Measurements from ENCODE around the gene RTN4RL2. TPM values are rescaled to one million over a fixed set of nuclear protein-coding genes. Genes with fewer than 3 reads are reported as not detected.

The RTN4RL2 gene
- total RNA-seq, 1 donor from 2014 or later, result 2.0 TPM

DNA sequence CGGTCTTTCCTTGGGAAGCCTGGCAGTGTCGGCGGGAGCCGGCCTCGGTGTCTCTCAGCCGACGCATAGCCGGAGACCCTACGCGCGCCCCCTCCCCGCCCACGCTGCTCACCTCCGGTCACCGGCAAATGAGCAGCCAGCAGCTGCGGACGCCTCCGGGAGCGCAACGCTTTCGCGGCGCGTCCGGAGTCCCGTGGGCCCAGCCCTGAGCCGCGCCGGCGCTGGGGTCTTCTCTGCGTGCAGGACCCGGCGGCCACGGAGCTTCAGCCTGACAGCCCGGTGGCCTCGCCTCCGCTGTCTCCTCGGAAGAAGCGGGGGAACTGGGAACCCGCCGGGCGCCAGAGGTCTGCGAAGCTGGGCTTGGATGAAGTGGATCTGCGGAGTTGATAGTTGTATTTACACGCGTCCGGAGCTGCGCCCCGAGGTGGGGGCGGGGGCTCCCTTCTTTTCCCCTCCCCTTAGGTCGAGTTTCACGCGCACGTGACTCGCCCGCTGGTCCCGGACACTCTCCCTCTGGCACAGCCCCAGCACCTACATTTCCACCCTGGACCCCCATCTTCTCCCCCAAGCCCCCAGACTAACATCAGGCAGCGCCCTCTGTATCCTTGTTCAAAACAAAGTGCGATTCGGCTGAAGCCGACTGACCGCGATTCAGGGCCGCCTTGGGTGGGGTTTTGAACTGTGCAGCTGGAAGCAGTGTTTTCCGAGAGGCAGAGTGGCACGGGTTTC is 55.2 kb downstream of the RTN4RL2 start, which contains the start of gene SLC43A1:
Gene SLC43A1 (minus strand): TSS at position 371 of the 729 bp plus-strand sequence. CDS start 1,591 bp downstream, outside the sequence.
- Histone ChIP-seq H3K27ac (peak within 1 kb of the TSS; percentile 57), H3K36me3 (no peaks in the 10 kb centered on the region), H3K4me1 (peaks cover 24% of the 10 kb centered on the region), H3K4me3 (peak within 1 kb of the TSS; percentile 75 to 85), H3K27me3 (no peaks in the 10 kb centered on the region), H3K9me3 (no peaks in the 10 kb centered on the region)
- TF ChIP-seq, protein P1, sequence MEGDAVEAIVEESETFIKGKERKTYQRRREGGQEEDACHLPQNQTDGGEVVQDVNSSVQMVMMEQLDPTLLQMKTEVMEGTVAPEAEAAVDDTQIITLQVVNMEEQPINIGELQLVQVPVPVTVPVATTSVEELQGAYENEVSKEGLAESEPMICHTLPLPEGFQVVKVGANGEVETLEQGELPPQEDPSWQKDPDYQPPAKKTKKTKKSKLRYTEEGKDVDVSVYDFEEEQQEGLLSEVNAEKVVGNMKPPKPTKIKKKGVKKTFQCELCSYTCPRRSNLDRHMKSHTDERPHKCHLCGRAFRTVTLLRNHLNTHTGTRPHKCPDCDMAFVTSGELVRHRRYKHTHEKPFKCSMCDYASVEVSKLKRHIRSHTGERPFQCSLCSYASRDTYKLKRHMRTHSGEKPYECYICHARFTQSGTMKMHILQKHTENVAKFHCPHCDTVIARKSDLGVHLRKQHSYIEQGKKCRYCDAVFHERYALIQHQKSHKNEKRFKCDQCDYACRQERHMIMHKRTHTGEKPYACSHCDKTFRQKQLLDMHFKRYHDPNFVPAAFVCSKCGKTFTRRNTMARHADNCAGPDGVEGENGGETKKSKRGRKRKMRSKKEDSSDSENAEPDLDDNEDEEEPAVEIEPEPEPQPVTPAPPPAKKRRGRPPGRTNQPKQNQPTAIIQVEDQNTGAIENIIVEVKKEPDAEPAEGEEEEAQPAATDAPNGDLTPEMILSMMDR (IDR thresholded peaks at IDR 0.05), result no peak
- TF ChIP-seq POLR2A (IDR thresholded peaks at IDR 0.05), result peak in 1 of 2 donors; percentile 9
- TF ChIP-seq POLR2AphosphoS5 (IDR thresholded peaks at IDR 0.05; ENCODE audit: insufficient read depth in 1 of 2, low read depth in 1 of 2), result peak; percentile 17 to 76
- no peak for DNase-seq (ENCODE audit: extremely low spot score in 2 of 2)
- intact Hi-C loops (cut with DNase I), result no loop called here

DNA sequence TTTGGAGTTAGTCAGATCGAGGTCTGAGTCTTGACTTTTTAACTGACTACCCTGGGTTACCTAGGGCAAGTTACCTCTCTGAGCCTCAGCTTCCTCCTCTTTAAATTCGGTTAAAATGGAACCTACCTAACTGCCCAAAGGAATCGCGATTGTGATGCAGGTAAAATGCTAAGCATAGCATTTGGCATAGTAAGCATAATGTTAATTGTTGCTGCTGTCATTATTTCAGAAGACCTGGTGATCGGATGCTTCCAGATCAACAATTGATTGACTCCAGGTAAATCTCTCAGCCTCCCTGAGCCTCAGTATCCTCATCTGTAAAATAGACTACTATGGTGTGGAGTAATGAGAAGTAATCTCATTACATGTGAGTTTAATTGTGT is 55.7 kb downstream of the RTN4RL2 start:
- Histone ChIP-seq H3K36me3 (no peaks in the 10 kb centered on the region), H3K27me3 (no peaks in the 10 kb centered on the region), H3K4me1 (peaks cover 24% of the 10 kb centered on the region), H3K9me3 (no peaks in the 10 kb centered on the region), H3K27ac (peak overlapping the region; percentile 57), H3K4me3 (peak overlapping the region; percentile 75 to 85)
- intact Hi-C loops (cut with DNase I), result no loop called here
- DNase-seq (ENCODE audit: extremely low spot score in 2 of 2), result no peak
- TF ChIP-seq POLR2A (IDR thresholded peaks at IDR 0.05), result no peak
- TF ChIP-seq POLR2AphosphoS5 (IDR thresholded peaks at IDR 0.05; ENCODE audit: insufficient read depth in 1 of 2, low read depth in 1 of 2), result no peak
- TF ChIP-seq, protein P1 (IDR thresholded peaks at IDR 0.05), result no peak

GRCh38 chr11:57521116-57521515 is 60.8 kb downstream of the RTN4RL2 start:
- intact Hi-C loops (cut with DNase I), result loop anchor here (10.0 kb wide), 1 partner anchor 176 kb away; no protein-coding TSS in a partner anchor
- no peaks in the 10 kb centered on the region for H3K9me3 ChIP-seq
- no peak overlapping the region for H3K4me3 ChIP-seq
- peaks cover 2% of the 10 kb centered on the region for H3K4me1 ChIP-seq
- DNase-seq (ENCODE audit: extremely low spot score in 2 of 2), result no peak
- no peaks in the 10 kb centered on the region for H3K27me3 ChIP-seq
- TF ChIP-seq, protein P1 (IDR thresholded peaks at IDR 0.05), result no peak
- no peak for TF ChIP-seq POLR2AphosphoS5 (IDR thresholded peaks at IDR 0.05; ENCODE audit: insufficient read depth in 1 of 2, low read depth in 1 of 2)
- no peak for TF ChIP-seq POLR2A (IDR thresholded peaks at IDR 0.05)
- H3K36me3 ChIP-seq, result no peaks in the 10 kb centered on the region
- H3K27ac ChIP-seq, result no peak overlapping the region

GRCh38 chr11:57523419-57523818 is 63.1 kb downstream of the RTN4RL2 start:
- Histone ChIP-seq H3K27me3 (no peaks in the 10 kb centered on the region), H3K4me3 (no peak overlapping the region), H3K4me1 (no peaks in the 10 kb centered on the region), H3K27ac (no peak overlapping the region), H3K9me3 (no peaks in the 10 kb centered on the region), H3K36me3 (no peaks in the 10 kb centered on the region)
- TF ChIP-seq, protein P1 (IDR thresholded peaks at IDR 0.05), result no peak
- TF ChIP-seq POLR2AphosphoS5 (IDR thresholded peaks at IDR 0.05; ENCODE audit: insufficient read depth in 1 of 2, low read depth in 1 of 2), result no peak
- TF ChIP-seq POLR2A (IDR thresholded peaks at IDR 0.05), result no peak
- DNase-seq (ENCODE audit: extremely low spot score in 2 of 2), result no peak
- intact Hi-C loops (cut with DNase I), result loop anchor here (10.0 kb wide), 1 partner anchor 179 kb away; no protein-coding TSS in a partner anchor

Small RNA genes within 50 kb of the gene (small RNA-seq; reads per million reads assigned to genes)
- not detected for gene RNA5SP341

Other genes starting within 250 kb of the RTN4RL2 start
- 2.9 TPM for gene APLNR, start 223.3 kb upstream of the RTN4RL2 start, total RNA-seq
- gene TNKS1BP1, start 135.6 kb upstream of the RTN4RL2 start, total RNA-seq, result 159 TPM
- 85.4 TPM for gene SSRP1, start 124.6 kb upstream of the RTN4RL2 start, total RNA-seq
- not detected for gene P2RX3, start 122.2 kb upstream of the RTN4RL2 start, total RNA-seq
- gene PRG3, start 79.4 kb upstream of the RTN4RL2 start, total RNA-seq, result not detected
- gene PRG2, start 69.9 kb upstream of the RTN4RL2 start, total RNA-seq, result not detected
- gene SLC43A3, start 33.4 kb upstream of the RTN4RL2 start, total RNA-seq, result 53.5 TPM
- gene SLC43A1, start 55.2 kb downstream of the RTN4RL2 start, total RNA-seq, result 22.6 TPM
- gene TIMM10, start 70.2 kb downstream of the RTN4RL2 start, total RNA-seq, result 45.2 TPM
- gene SMTNL1, start 77.1 kb downstream of the RTN4RL2 start, total RNA-seq, result not detected
- 48.1 TPM for gene UBE2L6, start 107.1 kb downstream of the RTN4RL2 start, total RNA-seq
- gene SERPING1, start 137.2 kb downstream of the RTN4RL2 start, total RNA-seq, result 779 TPM
- 2.7 TPM for gene YPEL4, start 189.4 kb downstream of the RTN4RL2 start, total RNA-seq
- gene CLP1, start 197.2 kb downstream of the RTN4RL2 start, total RNA-seq, result 10.8 TPM
- gene ZDHHC5, start 207.6 kb downstream of the RTN4RL2 start, total RNA-seq, result 46.2 TPM